HepG2 (cell line): ENCODE data around the gene DGKG. TPM values are rescaled to one million over a fixed set of nuclear protein-coding genes. Genes with fewer than 3 reads are reported as not detected.
A peak's percentile ranks its signal among the peaks of the same experiment; 100 is the strongest.

ENCODE experiments used
- DRAP1 ChIP-seq: IDR thresholded peaks from 2 replicates; pipeline ENCODE4 v1.6.1; 2016; ENCODE audit warnings: missing genetic modification reagents, missing compliant biosample characterization
- EHMT2 ChIP-seq: fragments of 200-600 bp; sonication (generic); IDR thresholded peaks from 2 replicates; pipeline ENCODE4 v1.7.0; 2017; ENCODE audit warnings: antibody characterized with exemption, low read depth, low read length, borderline replicate concordance
- HIC2 ChIP-seq: sonication (generic); formaldehyde crosslinking; IDR thresholded peaks from 2 replicates; pipeline ENCODE4 v1.9.0; 2022; ENCODE audit warnings: low read depth, missing genetic modification reagents
- HNF4G ChIP-seq, 2 experiments: sonication (generic) in 1 of 2; formaldehyde crosslinking in 1 of 2; IDR thresholded peaks; 2 replicates each; pipeline versions ENCODE4 v1.4.0 to v1.6.1; 2011 to 2020; ENCODE audit warnings: borderline replicate concordance in 2 of 2, low read depth in 2 of 2, mild to moderate bottlenecking in 2 of 2, low read length in 1 of 2, missing genetic modification reagents in 1 of 2, moderate library complexity in 1 of 2
- KLF6 ChIP-seq: IDR thresholded peaks from 2 replicates; pipeline ENCODE4 v1.8.0; 2016; ENCODE audit warnings: missing biosample characterization, missing genetic modification reagents
- MLX ChIP-seq: IDR thresholded peaks from 2 replicates; pipeline ENCODE4 v1.6.1; 2016
- NFE2 ChIP-seq: sonication (generic); formaldehyde crosslinking; IDR thresholded peaks from 2 replicates; pipeline ENCODE4 v1.4.0; 2020; ENCODE audit warnings: missing genetic modification reagents
- NFYC ChIP-seq: IDR thresholded peaks from 2 replicates; pipeline ENCODE4 v1.6.1; 2016; ENCODE audit warnings: missing genetic modification reagents, missing compliant biosample characterization
- RARA ChIP-seq: IDR thresholded peaks from 2 replicates; pipeline ENCODE4 v1.6.1; 2016; ENCODE audit warnings: missing genetic modification reagents, missing compliant biosample characterization
- RORA ChIP-seq: sonication (generic); formaldehyde crosslinking; IDR thresholded peaks from 2 replicates; pipeline ENCODE4 v1.5.0; 2020; ENCODE audit warnings: mild to moderate bottlenecking, missing genetic modification reagents, moderate library complexity
- RXRB ChIP-seq: IDR thresholded peaks from 2 replicates; pipeline ENCODE4 v1.6.1; 2016; ENCODE audit warnings: borderline replicate concordance, missing genetic modification reagents, missing compliant biosample characterization
- TBP ChIP-seq: sonication (generic); formaldehyde crosslinking; IDR thresholded peaks from 2 replicates; pipeline ENCODE4 v1.5.0; 2020; ENCODE audit warnings: missing genetic modification reagents
- TCF7 ChIP-seq: sonication (generic); IDR thresholded peaks from 2 replicates; pipeline ENCODE4 v1.6.1; 2016; ENCODE audit warnings: antibody characterized with exemption, low read depth
- TOE1 ChIP-seq: sonication (generic); formaldehyde crosslinking; IDR thresholded peaks from 2 replicates; pipeline ENCODE4 v1.4.0; 2020; ENCODE audit warnings: mild to moderate bottlenecking, missing genetic modification reagents
- USF2 ChIP-seq, 2 experiments: sonication (generic) in 1 of 2; formaldehyde crosslinking in 1 of 2; IDR thresholded peaks; 2 replicates each; pipeline versions ENCODE4 v1.5.1 to v1.6.1; 2011 to 2020; ENCODE audit warnings: borderline replicate concordance in 1 of 2, low read depth in 1 of 2, low read length in 1 of 2, mild to moderate bottlenecking in 1 of 2, missing genetic modification reagents in 1 of 2, moderate library complexity in 1 of 2
- YY1 ChIP-seq: IDR thresholded peaks from 2 replicates; pipeline ENCODE4 v1.6.1; 2011; ENCODE audit warnings: low read length, low read depth, moderate library complexity, mild to moderate bottlenecking; ENCODE audit not compliant: insufficient read depth, insufficient replicate concordance
- ZKSCAN8 ChIP-seq: IDR thresholded peaks from 2 replicates; pipeline ENCODE4 v1.6.1; 2016; ENCODE audit warnings: borderline replicate concordance, missing genetic modification reagents, missing compliant biosample characterization
- ZMYM3 ChIP-seq: sonication (generic); formaldehyde crosslinking; IDR thresholded peaks from 2 replicates; pipeline ENCODE4 v1.5.1; 2020; ENCODE audit warnings: mild to moderate bottlenecking, missing genetic modification reagents
- ZNF292 ChIP-seq: sonication (generic); formaldehyde crosslinking; IDR thresholded peaks from 2 replicates; pipeline ENCODE4 v1.8.1; 2022; ENCODE audit warnings: mild to moderate bottlenecking, low read depth, missing genetic modification reagents, borderline replicate concordance
- ZNF446 ChIP-seq: sonication (generic); formaldehyde crosslinking; IDR thresholded peaks from 2 replicates; pipeline ENCODE4 v1.5.0; 2020; ENCODE audit warnings: mild to moderate bottlenecking, missing genetic modification reagents
- ZNF792 ChIP-seq: IDR thresholded peaks from 2 replicates; pipeline ENCODE4 v1.6.1; 2016
- ZNF800 ChIP-seq: sonication (generic); formaldehyde crosslinking; IDR thresholded peaks from 2 replicates; pipeline ENCODE4 v1.4.0; 2020; ENCODE audit warnings: missing genetic modification reagents
- polyA plus RNA-seq, 8 experiments: library from polyadenylated mRNA; depleted of rRNA in 3 of 8; stranded (reverse) in 7 of 8; unstranded in 1 of 8; fragments of >200 nt; fragmentation: Illumina TruSeq in 4 of 8; extraction: Trizol in 4 of 8; gene quantifications; 2 replicates each; pipeline versions ENCODE4 v1.2.1 to v1.2.3, GENCODE V29; 2011 to 2016; ENCODE audit warnings: low read depth in 4 of 8, missing spikeins in 1 of 8, mixed read lengths in 1 of 8; ENCODE audit not compliant: insufficient read depth in 1 of 8
- total RNA-seq, 5 experiments: library from RNA; depleted of rRNA; stranded (reverse); fragments of >200 nt; fragmentation: Illumina TruSeq; extraction: Trizol; gene quantifications; 2 replicates each; pipeline ENCODE4 v1.2.3, GENCODE V29; 2016; ENCODE audit warnings: low read depth in 1 of 5

Gene DGKG
- total and polyA plus RNA-seq, 2 of the 13 experiments (the other 11 are each of a cell fraction or from before 2014, with no cell fraction given) = 3.8 to 6.2 TPM

GRCh38 chr3:186307594-186308221, 54.3 kb downstream of the DGKG start (continued):
- no peak for TF ChIP-seq USF2 (IDR thresholded peaks at IDR 0.05; ENCODE audit: low read depth, low read length)
- TF ChIP-seq USF2 (CRISPR knock-in tag; IDR thresholded peaks at IDR 0.05; ENCODE audit: borderline replicate concordance) = no peak
- peak; percentile 98 for TF ChIP-seq EHMT2
- TF ChIP-seq KLF6 = peak; percentile 47; the same call in 1 of the 2 replicates
- no peak for TF ChIP-seq TCF7
- no peak for TF ChIP-seq ZKSCAN8 (CRISPR knock-in tag)
- TF ChIP-seq HNF4G (IDR thresholded peaks at IDR 0.05; ENCODE audit: borderline replicate concordance, low read depth, low read length) = no peak
- TF ChIP-seq HNF4G (CRISPR knock-in tag; IDR thresholded peaks at IDR 0.05; ENCODE audit: borderline replicate concordance, low read depth) = no peak
- TF ChIP-seq RORA = no peak
- TF ChIP-seq ZNF792 (CRISPR knock-in tag) = no peak
- no peak for TF ChIP-seq DRAP1 (CRISPR knock-in tag)
- TF ChIP-seq MLX (CRISPR knock-in tag) = no peak
- no peak for TF ChIP-seq NFYC
- TF ChIP-seq ZNF446 (CRISPR knock-in tag) = no peak
- TF ChIP-seq RXRB = no peak
- TF ChIP-seq HIC2 (CRISPR knock-in tag) = no peak
- no peak for TF ChIP-seq TBP (CRISPR knock-in tag)
- no peak for TF ChIP-seq NFE2 (CRISPR knock-in tag)
- no peak for TF ChIP-seq ZNF800 (CRISPR knock-in tag)
- TF ChIP-seq TOE1 = no peak
- no peak for TF ChIP-seq ZMYM3 (CRISPR knock-in tag)
- 0 out of 2 replicates have a peak, but pooled peaks have one; percentile 8 for TF ChIP-seq RARA
- no peak for TF ChIP-seq YY1
- no peak for TF ChIP-seq ZNF292 (CRISPR knock-in tag)
